OCI-LY7 (cell line): ENCODE data around the gene CIART. TPM values are rescaled to one million over a fixed set of nuclear protein-coding genes. Genes with fewer than 3 reads are reported as not detected.
A peak's percentile ranks its signal among the peaks of the same experiment; 100 is the strongest.
"Not testable (repeated sequence)": the region's sequence is repeated elsewhere in the genome, so short reads cannot be mapped to it uniquely, and the experiment has no call there.

Source experiments
- Bru-seq: library from RNA; stranded (reverse); fragments of 400-500 nt; gene quantifications from one replicate; lab custom pipeline; 2021; lab: Mats Ljungman, UMichigan
- BruChase-seq, 2 experiments: library from RNA; stranded (reverse); fragments of 400-500 nt; gene quantifications; one replicate each; lab custom pipeline; 2021; lab: Mats Ljungman, UMichigan
- BruUV-seq: library from RNA; stranded (reverse); fragments of 400-500 nt; replicated peaks from 2 replicates; lab custom pipeline; 2021; lab: Mats Ljungman, UMichigan
- CTCF ChIA-PET: fragments of 300-600 bp; sonication (Branson Sonifier 250); formaldehyde crosslinking; loops from one replicate; lab custom pipeline; 2022; ENCODE audit warnings: antibody characterized with exemption; ENCODE audit not compliant: unreplicated experiment; lab: Charles Lee
- POLR2A ChIA-PET: fragments of 300-600 bp; sonication (Branson Sonifier 250); formaldehyde crosslinking; loops from one replicate; lab custom pipeline; 2022; ENCODE audit warnings: antibody characterized with exemption; lab: Charles Lee
- DNase-seq: peaks from one replicate; pipeline ENCODE4 v3.0.0-alpha.2; 2015; ENCODE audit warnings: low spot score
- H2AFZ ChIP-seq: fragments of 200-600 bp; sonication (generic), shearing (Covaris generic); 2 replicates; pipeline ENCODE4 v1.6.1; 2014; ENCODE audit warnings: mild to moderate bottlenecking, antibody characterized with exemption, low read length, moderate library complexity
- H3K27ac ChIP-seq: fragments of 200-600 bp; sonication (generic); 2 replicates; pipeline ENCODE4 v1.5.1; 2014; ENCODE audit warnings: mixed run types, low read depth, mild to moderate bottlenecking, moderate library complexity, low read length, inconsistent platforms; ENCODE audit not compliant: poor library complexity, severe bottlenecking
- H3K36me3 ChIP-seq: fragments of 200-600 bp; sonication (generic); 2 replicates; pipeline ENCODE4 v1.6.1; 2014; ENCODE audit warnings: mild to moderate bottlenecking, antibody characterized with exemption, low read length, moderate library complexity, mixed read lengths; ENCODE audit not compliant: insufficient read depth
- H3K4me1 ChIP-seq: fragments of 200-600 bp; sonication (generic); 2 replicates; pipeline ENCODE4 v1.5.1; 2014; ENCODE audit warnings: mild to moderate bottlenecking, low read length; ENCODE audit not compliant: insufficient read depth, poor library complexity, severe bottlenecking
- H3K4me2 ChIP-seq: fragments of 200-600 bp; sonication (generic); 2 replicates; pipeline ENCODE4 v1.6.1; 2014; ENCODE audit warnings: mild to moderate bottlenecking, low read length
- H3K4me3 ChIP-seq: fragments of 200-600 bp; sonication (generic); 2 replicates; pipeline ENCODE4 v1.5.1; 2014; ENCODE audit warnings: mild to moderate bottlenecking, low read depth, low read length; ENCODE audit not compliant: poor library complexity, severe bottlenecking
- H3K79me2 ChIP-seq: fragments of 200-600 bp; sonication (generic); 2 replicates; pipeline ENCODE4 v1.6.1; 2016; ENCODE audit warnings: low read depth, mild to moderate bottlenecking, low read length, moderate library complexity, mixed read lengths; ENCODE audit not compliant: insufficient read depth
- H3K9me2 ChIP-seq: fragments of 200-600 bp; sonication (generic); 2 replicates; pipeline ENCODE4 v1.6.1; 2016; ENCODE audit warnings: mild to moderate bottlenecking, low read length, mixed read lengths; ENCODE audit not compliant: insufficient read depth
- H3K9me3 ChIP-seq: fragments of 200-600 bp; sonication (generic); 2 replicates; pipeline ENCODE4 v1.6.1; 2014; ENCODE audit warnings: mild to moderate bottlenecking, mixed run types, low read length, mixed read lengths
- H4K20me1 ChIP-seq: fragments of 200-600 bp; sonication (generic); 2 replicates; pipeline ENCODE4 v1.6.1; 2014; ENCODE audit warnings: mild to moderate bottlenecking, antibody characterized with exemption, low read length, moderate library complexity, mixed read lengths; ENCODE audit not compliant: insufficient read depth
- EZH2phosphoT487 ChIP-seq: fragments of 200-600 bp; sonication (generic); IDR thresholded peaks from 2 replicates; pipeline ENCODE4 v1.6.1; 2018; ENCODE audit warnings: low read depth, borderline replicate concordance, mild to moderate bottlenecking, mixed run types, antibody characterized with exemption, low read length, moderate library complexity, mixed read lengths
- intact Hi-C: fragments of 100-400 bp; cut with micrococcal nuclease; formaldehyde crosslinking; loops from one replicate; pipeline ENCODE4 v1.10.0; 2022; ENCODE audit not compliant: unreplicated experiment
- long read RNA-seq: library from polyadenylated mRNA; stranded (forward); transcript quantifications from one replicate; pipeline ENCODE4 v2.0.0, GENCODE V29; 2022
- total RNA-seq, 2 experiments: library from RNA; depleted of rRNA in 1 of 2; stranded (reverse); fragments of >200 nt in 1 of 2; shearing (Covaris generic) in 1 of 2; gene quantifications; 2 replicates each; pipeline ENCODE4 v1.2.3, GENCODE V29; 2014 to 2022
- TF ChIP-seq, protein P1 (sequence below): fragments of 200-600 bp; sonication (generic); conservative IDR thresholded peaks from 2 replicates; pipeline ENCODE4 v1.5.1; 2014; ENCODE audit warnings: mild to moderate bottlenecking, antibody characterized with exemption, low read length, moderate library complexity, mixed read lengths

The CIART gene, protein sequence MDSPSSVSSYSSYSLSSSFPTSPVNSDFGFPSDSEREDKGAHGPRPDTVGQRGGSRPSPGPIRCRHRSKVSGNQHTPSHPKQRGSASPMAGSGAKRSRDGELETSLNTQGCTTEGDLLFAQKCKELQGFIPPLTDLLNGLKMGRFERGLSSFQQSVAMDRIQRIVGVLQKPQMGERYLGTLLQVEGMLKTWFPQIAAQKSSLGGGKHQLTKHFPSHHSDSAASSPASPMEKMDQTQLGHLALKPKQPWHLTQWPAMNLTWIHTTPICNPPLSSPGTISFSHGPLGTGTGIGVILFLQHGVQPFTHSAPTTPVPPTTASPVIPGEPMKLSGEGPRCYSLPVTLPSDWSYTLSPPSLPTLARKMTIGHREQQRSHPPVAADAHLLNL
- total RNA-seq (2014; rRNA removed; shearing (Covaris generic)) (not detected in 2 replicates), total RNA-seq (2022) (0.63 and 0.68 TPM in 2 replicates), Bru-seq, nascent RNA (percentile 20 among the genes with signal in this experiment), BruChase-seq, experiment 1, labeled RNA remaining after a 6-hour chase (percentile 38 among the genes with signal in this experiment), BruChase-seq, experiment 2, labeled RNA remaining after a 2-hour chase (percentile 38 among the genes with signal in this experiment)
- long read RNA-seq, result 0 reads

GRCh38 chr1:150281758-150282557 lies at the start of gene CIART:
Gene CIART (plus strand): TSS chr1:150282554. CDS start chr1:150283268, 714 bp downstream.
- no peaks in the 10 kb centered on the region for H3K9me3 ChIP-seq

GRCh38 chr1:150232921-150233320 lies 49.4 kb upstream of the CIART start:
- Histone ChIP-seq H3K4me2 (peak overlapping the region; percentile 97), H3K4me3 (peak overlapping the region; percentile 96), H3K4me1 (peaks cover 21% of the 10 kb centered on the region), H3K36me3 (peaks cover 58% of the 10 kb centered on the region), H4K20me1 (peaks cover 16% of the 10 kb centered on the region), H3K79me2 (peaks cover 70% of the 10 kb centered on the region), H3K27ac (peak overlapping the region; percentile 95)
- H3K9me2 ChIP-seq, DNase-seq, CTCF ChIA-PET, H2AFZ ChIP-seq, H3K9me3 ChIP-seq, BruUV-seq, intact Hi-C loops: not testable (repeated sequence)
- POLR2A ChIA-PET, result interaction anchor here (0.7 to 2.2 kb wide), 4 partner anchors 9 to 119 kb away, joined by 3 to 8 read pairs (median 4); no protein-coding TSS in a partner anchor

More at GRCh38 chr1:150281758-150282557, at the start of gene CIART:
- Histone ChIP-seq H3K4me2 (no peak within 1 kb of the TSS), H3K4me1 (peaks cover 7% of the 10 kb centered on the region), H3K79me2 (no peaks in the 10 kb centered on the region), H3K9me2 (no peaks in the 10 kb centered on the region), H3K27ac (no peak within 1 kb of the TSS), H4K20me1 (no peaks in the 10 kb centered on the region), H2AFZ (0 out of 2 replicates have a peak within 1 kb of the TSS, but pooled peaks have one; percentile 56), H3K36me3 (no peaks in the 10 kb centered on the region), H3K4me3 (no peak within 1 kb of the TSS)
- ChIA-PET POLR2A (interaction anchor here (0.5 to 1.1 kb wide), 3 partner anchors 9 to 78 kb away, joined by 3 read pairs; no protein-coding TSS in a partner anchor), CTCF (interaction anchor here (0.6 to 1.2 kb wide), 3 partner anchors 13 to 334 kb away, joined by 3 to 7 read pairs (median 4); partner anchors contain the start of gene APH1A)
- DNase-seq, result no peak
- intact Hi-C loops, result loop anchor here (1.0 kb wide), 1 partner anchor 27 kb away; no protein-coding TSS in a partner anchor
- TF ChIP-seq EZH2phosphoT487, result no peak
- TF ChIP-seq, protein P1, sequence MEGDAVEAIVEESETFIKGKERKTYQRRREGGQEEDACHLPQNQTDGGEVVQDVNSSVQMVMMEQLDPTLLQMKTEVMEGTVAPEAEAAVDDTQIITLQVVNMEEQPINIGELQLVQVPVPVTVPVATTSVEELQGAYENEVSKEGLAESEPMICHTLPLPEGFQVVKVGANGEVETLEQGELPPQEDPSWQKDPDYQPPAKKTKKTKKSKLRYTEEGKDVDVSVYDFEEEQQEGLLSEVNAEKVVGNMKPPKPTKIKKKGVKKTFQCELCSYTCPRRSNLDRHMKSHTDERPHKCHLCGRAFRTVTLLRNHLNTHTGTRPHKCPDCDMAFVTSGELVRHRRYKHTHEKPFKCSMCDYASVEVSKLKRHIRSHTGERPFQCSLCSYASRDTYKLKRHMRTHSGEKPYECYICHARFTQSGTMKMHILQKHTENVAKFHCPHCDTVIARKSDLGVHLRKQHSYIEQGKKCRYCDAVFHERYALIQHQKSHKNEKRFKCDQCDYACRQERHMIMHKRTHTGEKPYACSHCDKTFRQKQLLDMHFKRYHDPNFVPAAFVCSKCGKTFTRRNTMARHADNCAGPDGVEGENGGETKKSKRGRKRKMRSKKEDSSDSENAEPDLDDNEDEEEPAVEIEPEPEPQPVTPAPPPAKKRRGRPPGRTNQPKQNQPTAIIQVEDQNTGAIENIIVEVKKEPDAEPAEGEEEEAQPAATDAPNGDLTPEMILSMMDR, result no peak
- no TSS peak for BruUV-seq
